ENCODE measurements around the gene PERM1. TPM values are rescaled to one million over a fixed set of nuclear protein-coding genes. Genes with fewer than 3 reads are reported as not detected.

The PERM1 gene
- total and polyA plus RNA-seq, 2 of the 13 experiments (the other 11 are each of a cell fraction or from before 2014, with no cell fraction given), result 0.04 to 0.29 TPM

GRCh38 chr1:981955-982558, at the start of gene PERM1 (continued):
- TF ChIP-seq IRF9 (CRISPR knock-in tag; IDR thresholded peaks at IDR 0.05; ENCODE audit: borderline replicate concordance), result 0 out of 2 replicates have a peak, but pooled peaks have one; percentile 52
- TF ChIP-seq MTF2 (CRISPR knock-in tag; IDR thresholded peaks at IDR 0.05; ENCODE audit: borderline replicate concordance), result peak; percentile 88; the same call in 1 of the 2 replicates
- TF ChIP-seq KDM2A (CRISPR knock-in tag; IDR thresholded peaks at IDR 0.05; ENCODE audit: borderline replicate concordance, low read depth), result peak; percentile 20; the same call in 1 of the 2 replicates
- 0 out of 2 replicates have a peak, but pooled peaks have one; percentile 16 for TF ChIP-seq HNRNPL (IDR thresholded peaks at IDR 0.05; ENCODE audit: low read depth, low read length)
- TF ChIP-seq ZBTB39 (CRISPR knock-in tag; IDR thresholded peaks at IDR 0.05), result no peak
- peak; percentile 49; the same call in 1 of the 2 replicates for TF ChIP-seq CREBL2 (CRISPR knock-in tag; IDR thresholded peaks at IDR 0.05; ENCODE audit: borderline replicate concordance)
- TF ChIP-seq HHEX (CRISPR knock-in tag; IDR thresholded peaks at IDR 0.05), result no peak
- peak; percentile 39; the same call in 1 of the 2 replicates for TF ChIP-seq HDAC1 (CRISPR knock-in tag; IDR thresholded peaks at IDR 0.05)
- TF ChIP-seq ZNF468 (CRISPR knock-in tag; IDR thresholded peaks at IDR 0.05), result 0 out of 2 replicates have a peak, but pooled peaks have one; percentile 6
- TF ChIP-seq, protein P1, sequence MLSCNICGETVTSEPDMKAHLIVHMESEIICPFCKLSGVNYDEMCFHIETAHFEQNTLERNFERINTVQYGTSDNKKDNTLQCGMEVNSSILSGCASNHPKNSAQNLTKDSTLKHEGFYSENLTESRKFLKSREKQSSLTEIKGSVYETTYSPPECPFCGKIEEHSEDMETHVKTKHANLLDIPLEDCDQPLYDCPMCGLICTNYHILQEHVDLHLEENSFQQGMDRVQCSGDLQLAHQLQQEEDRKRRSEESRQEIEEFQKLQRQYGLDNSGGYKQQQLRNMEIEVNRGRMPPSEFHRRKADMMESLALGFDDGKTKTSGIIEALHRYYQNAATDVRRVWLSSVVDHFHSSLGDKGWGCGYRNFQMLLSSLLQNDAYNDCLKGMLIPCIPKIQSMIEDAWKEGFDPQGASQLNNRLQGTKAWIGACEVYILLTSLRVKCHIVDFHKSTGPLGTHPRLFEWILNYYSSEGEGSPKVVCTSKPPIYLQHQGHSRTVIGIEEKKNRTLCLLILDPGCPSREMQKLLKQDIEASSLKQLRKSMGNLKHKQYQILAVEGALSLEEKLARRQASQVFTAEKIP (CRISPR knock-in tag; IDR thresholded peaks at IDR 0.05; ENCODE audit: borderline replicate concordance), result no peak
